GM20000 (cell line): ENCODE results near the gene SYT12.

ENCODE experiments used
- DNase-seq: peaks from one replicate; pipeline ENCODE4 v3.0.0; 2012; ENCODE audit warnings: low spot score
- CTCF ChIP-seq: IDR thresholded peaks from 2 replicates; pipeline ENCODE4 v1.5.1; 2012; ENCODE audit warnings: mild to moderate bottlenecking, control low read depth; ENCODE audit errors: extremely low read depth, missing control alignments

SYT12 gene

GRCh38 chr11:67058506-67058905 is 35.6 kb downstream of the SYT12 start:
- DNase-seq, result no peak
- TF ChIP-seq CTCF, result no peak

- DNase-seq, result no peak
- no peak for TF ChIP-seq CTCF
These were observed 36.7 kb downstream of the SYT12 start for GRCh38 chr11:67059671-67060070.

- no peak for TF ChIP-seq CTCF
- no peak for DNase-seq
These were observed 37.2 kb downstream of the SYT12 start for GRCh38 chr11:67060111-67060522.

- TF ChIP-seq CTCF, result no peak
- DNase-seq, result no peak
These were observed 39.8 kb downstream of the SYT12 start for GRCh38 chr11:67062526-67063373.

GRCh38 chr11:67066333-67066709 is 43.4 kb downstream of the SYT12 start:
- no peak for DNase-seq
- no peak for TF ChIP-seq CTCF

- TF ChIP-seq CTCF, result peak; percentile 69
- DNase-seq, result peak; percentile 92
These were observed 48.7 kb downstream of the SYT12 start for GRCh38 chr11:67071420-67072284.

GRCh38 chr11:67072295-67072694 is 49.4 kb downstream of the SYT12 start:
- TF ChIP-seq CTCF, result no peak
- no peak for DNase-seq
